ENCODE measurements around the gene TMEM260.
A peak's percentile ranks its signal among the peaks of the same experiment; 100 is the strongest.

Gene TMEM260

DNA sequence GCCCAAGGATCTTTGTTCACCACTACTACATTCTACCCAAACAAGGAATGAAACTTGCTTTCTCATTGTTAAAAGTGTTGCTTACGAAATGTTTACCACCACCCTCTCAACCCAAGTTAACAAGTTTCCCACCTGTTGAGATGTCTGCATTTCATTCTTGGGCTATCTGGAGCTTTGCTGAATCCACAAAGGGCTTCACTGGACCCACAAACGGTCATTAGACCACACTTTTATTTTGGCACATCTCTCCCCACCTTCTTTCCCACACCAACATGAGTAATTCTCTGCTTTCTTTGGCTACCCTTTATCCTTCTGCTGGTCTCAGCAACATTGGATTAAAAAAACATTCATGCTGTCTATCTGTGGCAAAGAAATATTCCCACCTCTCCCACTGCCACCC lies 78.0 kb downstream of the TMEM260 start:
- no peak overlapping the region for H3K27ac ChIP-seq
- no peak for TF ChIP-seq ZFX (IDR thresholded peaks at IDR 0.05; ENCODE audit: borderline replicate concordance)
- TF ChIP-seq, protein P1, sequence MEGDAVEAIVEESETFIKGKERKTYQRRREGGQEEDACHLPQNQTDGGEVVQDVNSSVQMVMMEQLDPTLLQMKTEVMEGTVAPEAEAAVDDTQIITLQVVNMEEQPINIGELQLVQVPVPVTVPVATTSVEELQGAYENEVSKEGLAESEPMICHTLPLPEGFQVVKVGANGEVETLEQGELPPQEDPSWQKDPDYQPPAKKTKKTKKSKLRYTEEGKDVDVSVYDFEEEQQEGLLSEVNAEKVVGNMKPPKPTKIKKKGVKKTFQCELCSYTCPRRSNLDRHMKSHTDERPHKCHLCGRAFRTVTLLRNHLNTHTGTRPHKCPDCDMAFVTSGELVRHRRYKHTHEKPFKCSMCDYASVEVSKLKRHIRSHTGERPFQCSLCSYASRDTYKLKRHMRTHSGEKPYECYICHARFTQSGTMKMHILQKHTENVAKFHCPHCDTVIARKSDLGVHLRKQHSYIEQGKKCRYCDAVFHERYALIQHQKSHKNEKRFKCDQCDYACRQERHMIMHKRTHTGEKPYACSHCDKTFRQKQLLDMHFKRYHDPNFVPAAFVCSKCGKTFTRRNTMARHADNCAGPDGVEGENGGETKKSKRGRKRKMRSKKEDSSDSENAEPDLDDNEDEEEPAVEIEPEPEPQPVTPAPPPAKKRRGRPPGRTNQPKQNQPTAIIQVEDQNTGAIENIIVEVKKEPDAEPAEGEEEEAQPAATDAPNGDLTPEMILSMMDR (IDR thresholded peaks at IDR 0.05) = no peak

DNA sequence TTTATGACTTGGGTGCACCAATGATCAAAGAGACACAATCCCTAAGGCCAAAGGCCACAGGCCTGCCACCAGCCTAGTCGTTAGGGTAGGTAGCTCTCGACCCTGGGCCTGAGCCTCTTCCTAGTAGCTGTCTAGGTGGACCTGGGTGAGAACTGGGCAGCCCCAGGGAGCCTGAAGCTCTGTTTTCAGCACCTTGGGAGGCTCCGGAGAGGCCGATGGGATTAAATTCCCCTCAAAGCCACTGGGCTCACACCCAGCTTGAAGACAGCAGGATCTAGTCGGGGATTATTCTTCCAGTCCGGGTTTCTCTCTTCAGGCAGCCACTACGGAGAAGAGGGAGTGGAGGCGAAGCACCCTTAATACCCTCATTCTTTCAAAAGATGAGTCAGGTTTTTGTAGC lies 79.8 kb downstream of the TMEM260 start:
- H3K27ac ChIP-seq = no peak overlapping the region
- TF ChIP-seq, protein P1 (IDR thresholded peaks at IDR 0.05) = no peak
- TF ChIP-seq ZFX (IDR thresholded peaks at IDR 0.05; ENCODE audit: borderline replicate concordance) = no peak

DNA sequence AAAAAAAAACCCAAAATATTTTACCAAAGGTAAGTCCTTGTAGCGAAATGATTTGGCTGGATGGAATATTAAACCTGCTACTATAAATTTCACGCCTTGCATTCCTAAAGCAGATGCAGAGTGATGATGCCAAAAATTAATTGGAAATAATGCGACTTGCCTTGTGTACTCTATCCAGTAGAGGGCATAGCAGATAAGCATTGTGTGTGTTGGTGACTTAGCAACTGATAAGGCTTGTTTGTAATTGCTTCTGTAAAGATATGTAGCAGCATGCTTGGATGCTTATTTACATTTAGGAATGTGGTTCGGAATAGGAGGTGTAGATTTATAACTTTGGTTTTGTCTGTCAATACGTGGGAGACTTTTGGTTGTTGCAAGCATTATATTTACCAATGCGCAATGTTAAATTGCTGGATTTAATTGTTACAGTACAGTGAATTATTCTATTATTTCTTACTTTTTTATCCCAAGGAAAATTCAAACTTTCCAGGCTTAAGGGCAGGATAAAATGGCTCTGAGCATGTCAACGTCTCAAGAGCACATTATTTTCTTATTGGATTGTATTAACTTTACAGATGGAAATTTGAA lies 80.5 kb downstream of the TMEM260 start:
- no peak overlapping the region for H3K27ac ChIP-seq

DNA sequence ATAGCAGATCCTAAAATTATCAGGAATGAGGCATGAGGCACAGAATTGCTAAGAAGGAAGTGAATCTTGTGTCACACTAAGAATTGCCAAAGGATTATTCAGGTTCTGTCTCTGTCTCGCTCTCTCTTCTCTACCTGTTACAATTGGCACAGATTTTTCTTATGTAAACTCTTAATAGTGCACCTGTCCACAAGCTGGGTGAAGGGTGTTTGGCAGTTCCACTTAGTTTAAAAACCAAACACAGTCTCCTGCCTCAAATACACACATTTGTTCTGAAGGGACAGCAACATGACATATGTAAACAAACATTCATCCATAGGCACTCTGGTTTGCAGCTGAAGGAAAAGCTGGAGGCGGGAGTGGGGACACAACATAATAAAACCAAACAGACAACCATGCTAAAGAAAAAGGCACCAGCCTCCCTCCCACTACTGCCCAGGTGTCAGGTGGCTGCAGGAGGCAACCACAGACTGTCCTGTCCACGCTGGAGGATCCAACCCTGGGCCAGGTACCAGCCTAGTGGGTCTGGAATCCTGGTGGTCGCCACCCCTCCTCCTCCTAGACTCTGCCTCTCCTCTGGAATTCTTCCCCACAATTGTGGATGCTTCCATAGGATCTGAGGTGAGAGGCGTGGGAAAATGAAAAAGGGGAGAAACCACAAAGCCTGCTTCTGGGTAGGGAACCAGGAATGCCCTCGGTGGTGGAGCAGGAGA lies 81.2 kb downstream of the TMEM260 start:
- TF ChIP-seq ZFX (IDR thresholded peaks at IDR 0.05; ENCODE audit: borderline replicate concordance) = no peak
- TF ChIP-seq, protein P1 (IDR thresholded peaks at IDR 0.05) = no peak
- H3K27ac ChIP-seq = no peak overlapping the region

More for the DNA sequence above, 80.5 kb downstream of the TMEM260 start:
- TF ChIP-seq, protein P1 (IDR thresholded peaks at IDR 0.05) = peak; percentile 84
- no peak for TF ChIP-seq ZFX (IDR thresholded peaks at IDR 0.05; ENCODE audit: borderline replicate concordance)

DNA sequence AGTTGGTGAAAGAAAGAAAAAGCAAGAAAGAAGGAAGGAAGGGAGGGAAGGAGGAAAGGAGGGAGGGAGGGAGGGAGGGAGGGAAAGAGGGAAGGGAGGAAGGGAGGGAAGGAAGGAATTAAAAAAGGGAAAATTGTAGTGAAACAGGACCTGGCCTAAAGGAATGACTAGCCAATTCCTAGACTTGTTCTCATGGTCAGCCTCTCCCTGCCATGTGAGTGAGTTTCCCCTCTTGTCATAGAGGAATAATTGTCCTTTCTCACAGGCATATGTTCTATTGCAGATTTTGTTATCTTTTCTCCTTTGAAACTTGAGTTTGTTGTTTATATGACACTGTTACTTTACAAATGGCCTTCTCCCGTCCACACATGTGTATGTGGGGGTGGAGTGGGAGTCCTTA lies 81.9 kb downstream of the TMEM260 start:
- no peak for TF ChIP-seq ZFX (IDR thresholded peaks at IDR 0.05; ENCODE audit: borderline replicate concordance)
- TF ChIP-seq, protein P1 (IDR thresholded peaks at IDR 0.05) = no peak
- no peak overlapping the region for H3K27ac ChIP-seq

DNA sequence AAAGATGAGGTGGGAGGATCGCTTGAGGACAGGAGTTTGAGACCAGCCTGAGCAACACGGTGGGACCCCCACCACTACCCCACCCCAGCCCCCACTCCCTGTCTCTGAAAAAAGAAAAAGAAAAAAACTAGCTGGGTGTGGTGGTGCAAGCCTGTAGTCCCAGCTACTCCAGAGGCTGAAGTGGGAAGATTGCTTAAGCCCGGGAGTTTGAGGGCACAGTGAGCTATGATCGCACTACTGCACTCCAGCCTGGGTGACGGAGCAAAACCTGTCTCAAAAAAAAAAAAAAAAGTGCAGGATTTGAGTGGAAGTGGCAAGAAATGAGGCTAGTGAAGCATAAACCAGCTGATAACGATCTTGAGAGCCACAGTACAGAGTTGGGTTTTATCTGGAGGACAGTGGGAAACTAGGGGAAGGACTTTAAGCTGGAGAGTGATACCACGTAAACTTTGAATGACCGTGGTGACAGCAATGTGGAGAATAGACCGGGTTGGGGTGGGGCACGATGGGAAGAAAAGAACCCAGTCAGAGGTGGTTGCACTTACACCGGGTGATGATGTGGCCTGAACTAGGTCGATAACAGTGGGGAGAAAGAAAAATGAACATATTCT lies 85.3 kb downstream of the TMEM260 start:
- no peak overlapping the region for H3K27ac ChIP-seq
- TF ChIP-seq ZFX (IDR thresholded peaks at IDR 0.05; ENCODE audit: borderline replicate concordance) = no peak
- TF ChIP-seq, protein P1 (IDR thresholded peaks at IDR 0.05) = no peak

DNA sequence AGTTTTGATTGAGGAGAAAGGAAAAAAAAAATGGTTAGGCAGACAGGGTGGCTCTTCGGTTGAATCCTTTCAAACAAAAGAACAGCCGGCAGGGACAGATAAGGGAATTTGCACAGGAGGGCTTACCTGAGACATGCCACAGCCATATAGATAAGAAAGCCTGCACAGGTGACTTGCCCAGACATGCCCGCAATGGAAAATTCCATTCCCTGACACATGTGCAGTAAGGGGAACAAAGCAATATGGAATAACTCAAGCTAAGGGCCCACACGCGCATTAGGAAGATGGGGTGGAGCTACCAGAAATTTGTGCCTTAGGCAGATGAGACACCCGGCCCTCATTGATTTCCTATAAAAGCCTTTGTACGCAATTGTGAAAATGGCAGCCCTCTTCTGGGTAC lies 86.7 kb downstream of the TMEM260 start:
- TF ChIP-seq, protein P1 (IDR thresholded peaks at IDR 0.05) = no peak
- no peak for TF ChIP-seq ZFX (IDR thresholded peaks at IDR 0.05; ENCODE audit: borderline replicate concordance)
- no peak overlapping the region for H3K27ac ChIP-seq

Data from 22Rv1 (cell line).